ENCODE measurements around the gene SNX30. TPM values are rescaled to one million over a fixed set of nuclear protein-coding genes. Genes with fewer than 3 reads are reported as not detected.
A peak's percentile ranks its signal among the peaks of the same experiment; 100 is the strongest.

Gene SNX30
- total RNA-seq, 4 donors from 2014 or later, result 12.8 to 16.1 (median 14.4) TPM

GRCh38 chr9:112754578-112754977 is 4.0 kb downstream of the SNX30 start:
- 49% methylated on average over 3 of the region's 3 CpGs for WGBS
- TF ChIP-seq EP300 (IDR thresholded peaks at IDR 0.05), result no peak
- no peak for TF ChIP-seq POLR2A (IDR thresholded peaks at IDR 0.05)
- TF ChIP-seq POLR2AphosphoS5 (IDR thresholded peaks at IDR 0.05), result no peak
- TF ChIP-seq, protein P1, sequence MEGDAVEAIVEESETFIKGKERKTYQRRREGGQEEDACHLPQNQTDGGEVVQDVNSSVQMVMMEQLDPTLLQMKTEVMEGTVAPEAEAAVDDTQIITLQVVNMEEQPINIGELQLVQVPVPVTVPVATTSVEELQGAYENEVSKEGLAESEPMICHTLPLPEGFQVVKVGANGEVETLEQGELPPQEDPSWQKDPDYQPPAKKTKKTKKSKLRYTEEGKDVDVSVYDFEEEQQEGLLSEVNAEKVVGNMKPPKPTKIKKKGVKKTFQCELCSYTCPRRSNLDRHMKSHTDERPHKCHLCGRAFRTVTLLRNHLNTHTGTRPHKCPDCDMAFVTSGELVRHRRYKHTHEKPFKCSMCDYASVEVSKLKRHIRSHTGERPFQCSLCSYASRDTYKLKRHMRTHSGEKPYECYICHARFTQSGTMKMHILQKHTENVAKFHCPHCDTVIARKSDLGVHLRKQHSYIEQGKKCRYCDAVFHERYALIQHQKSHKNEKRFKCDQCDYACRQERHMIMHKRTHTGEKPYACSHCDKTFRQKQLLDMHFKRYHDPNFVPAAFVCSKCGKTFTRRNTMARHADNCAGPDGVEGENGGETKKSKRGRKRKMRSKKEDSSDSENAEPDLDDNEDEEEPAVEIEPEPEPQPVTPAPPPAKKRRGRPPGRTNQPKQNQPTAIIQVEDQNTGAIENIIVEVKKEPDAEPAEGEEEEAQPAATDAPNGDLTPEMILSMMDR (IDR thresholded peaks at IDR 0.05), result no peak
- Histone ChIP-seq H3K4me3 (no peak overlapping the region), H3K9me3 (no peaks in the 10 kb centered on the region), H3K4me1 (peaks cover 59% of the 10 kb centered on the region), H3K27ac (no peak overlapping the region), H3K27me3 (no peaks in the 10 kb centered on the region), H3K36me3 (no peaks in the 10 kb centered on the region)
- no peak for DNase-seq (ENCODE audit: low spot score in 2 of 2)

GRCh38 chr9:112755016-112755427 is 4.5 kb downstream of the SNX30 start:
- DNase-seq (ENCODE audit: low spot score in 2 of 2), result no peak
- H3K9me3 ChIP-seq, result no peaks in the 10 kb centered on the region
- TF ChIP-seq, protein P1 (IDR thresholded peaks at IDR 0.05), result no peak
- TF ChIP-seq POLR2AphosphoS5 (IDR thresholded peaks at IDR 0.05) (no peak), EP300 (IDR thresholded peaks at IDR 0.05) (no peak), POLR2A (IDR thresholded peaks at IDR 0.05) (no peak)
- H3K27ac ChIP-seq, result peak overlapping the region; percentile 36
- H3K27me3 ChIP-seq, result no peaks in the 10 kb centered on the region
- H3K36me3 ChIP-seq, result no peaks in the 10 kb centered on the region
- WGBS, result 54% methylated on average over 5 of the region's 5 CpGs
- H3K4me3 ChIP-seq, result no peak overlapping the region
- H3K4me1 ChIP-seq, result peaks cover 55% of the 10 kb centered on the region

GRCh38 chr9:112755675-112756074 is 5.1 kb downstream of the SNX30 start:
- Histone ChIP-seq H3K9me3 (no peaks in the 10 kb centered on the region), H3K4me1 (peaks cover 51% of the 10 kb centered on the region), H3K4me3 (no peak overlapping the region), H3K27me3 (no peaks in the 10 kb centered on the region), H3K27ac (no peak overlapping the region), H3K36me3 (no peaks in the 10 kb centered on the region)
- WGBS, result 53% methylated on average over 4 of the region's 4 CpGs
- DNase-seq (ENCODE audit: low spot score in 2 of 2), result no peak
- TF ChIP-seq EP300 (IDR thresholded peaks at IDR 0.05), result no peak
- TF ChIP-seq, protein P1 (IDR thresholded peaks at IDR 0.05), result no peak
- no peak for TF ChIP-seq POLR2AphosphoS5 (IDR thresholded peaks at IDR 0.05)
- no peak for TF ChIP-seq POLR2A (IDR thresholded peaks at IDR 0.05)

DNA sequence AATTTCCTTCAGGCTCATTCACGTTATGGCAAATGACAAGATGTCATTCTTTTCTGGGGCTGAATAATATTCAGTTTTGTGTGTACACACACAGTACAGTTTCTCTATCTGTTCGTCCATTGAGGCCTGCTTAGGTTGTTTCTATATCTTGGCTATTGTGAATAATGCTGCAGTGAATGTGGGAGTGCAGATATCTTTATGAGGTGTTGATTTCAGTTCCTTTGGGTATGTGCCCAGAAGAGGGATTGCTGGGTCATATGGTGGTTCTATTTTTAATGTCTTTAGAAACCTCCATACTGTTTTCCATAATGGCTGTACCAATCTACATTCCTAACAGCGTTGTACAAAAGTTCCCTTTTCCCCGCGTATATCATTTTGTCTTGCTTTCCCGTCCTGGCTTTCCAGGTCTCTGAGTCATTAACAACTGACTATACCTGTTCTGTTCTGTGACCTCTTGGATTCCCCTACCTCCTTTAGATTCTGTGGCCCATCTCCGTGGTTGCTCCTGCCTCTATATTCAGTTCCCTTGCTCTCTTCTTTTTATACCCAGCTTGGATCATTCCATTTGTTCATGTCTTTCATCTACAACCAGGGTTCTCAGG is 6.8 kb downstream of the SNX30 start:
- Histone ChIP-seq H3K4me3 (no peak overlapping the region), H3K4me1 (peaks cover 40% of the 10 kb centered on the region), H3K9me3 (no peaks in the 10 kb centered on the region), H3K27ac (no peak overlapping the region), H3K27me3 (no peaks in the 10 kb centered on the region), H3K36me3 (no peaks in the 10 kb centered on the region)
- 43% methylated on average over 7 of the region's 7 CpGs for WGBS
- TF ChIP-seq POLR2A (IDR thresholded peaks at IDR 0.05) (no peak), EP300 (IDR thresholded peaks at IDR 0.05) (no peak), POLR2AphosphoS5 (IDR thresholded peaks at IDR 0.05) (no peak)
- TF ChIP-seq, protein P1 (IDR thresholded peaks at IDR 0.05), result no peak
- no peak for DNase-seq (ENCODE audit: low spot score in 2 of 2)

- Histone ChIP-seq H3K27ac (no peak overlapping the region), H3K4me3 (no peak overlapping the region), H3K27me3 (no peaks in the 10 kb centered on the region), H3K36me3 (no peaks in the 10 kb centered on the region), H3K9me3 (no peaks in the 10 kb centered on the region), H3K4me1 (peaks cover 36% of the 10 kb centered on the region)
- no peak for TF ChIP-seq POLR2AphosphoS5 (IDR thresholded peaks at IDR 0.05)
- TF ChIP-seq, protein P1 (IDR thresholded peaks at IDR 0.05), result no peak
- no peak for TF ChIP-seq EP300 (IDR thresholded peaks at IDR 0.05)
- TF ChIP-seq POLR2A (IDR thresholded peaks at IDR 0.05), result no peak
- WGBS, result 86% methylated on average over 2 of the region's 2 CpGs
- no peak for DNase-seq (ENCODE audit: low spot score in 2 of 2)
Observed at GRCh38 chr9:112757940-112758339, 7.4 kb downstream of the SNX30 start.
